Adrenal gland (tissue), 5 donors: ENCODE results near the gene STK39.

ENCODE experiments used
- CTCF ChIP-seq, 6 experiments: fragments of 450-650 bp in 4 of 6; fragments of 200-600 bp in 2 of 6; sonication (generic) in 1 of 6; IDR thresholded peaks; 1 replicate in 5 of 6; 2 replicates in 1 of 6; pipeline versions ENCODE4 v1.5.1 to v1.8.0; 2016 to 2021; ENCODE audit warnings: antibody characterized with exemption in 6 of 6, mild to moderate bottlenecking in 2 of 6, moderate library complexity in 1 of 6
- POLR2A ChIP-seq, 2 donors: fragments of 450-650 bp; IDR thresholded peaks; one replicate each; pipeline ENCODE4 v1.6.1; 2017; ENCODE audit warnings: antibody characterized with exemption in 2 of 2, mild to moderate bottlenecking in 2 of 2, moderate library complexity in 1 of 2
- donor health status: DM: no; HTN: no; CAD: no.

GRCh38 chr2:168156661-168157060 is 90.7 kb downstream of the STK39 start:
- TF ChIP-seq CTCF (IDR thresholded peaks at IDR 0.05): no peak
- no peak for TF ChIP-seq POLR2A (IDR thresholded peaks at IDR 0.05)
